A673 (cell line): ENCODE data around the gene RPH3AL.

Source experiments
- EZH2 ChIP-seq: fragments of 200-600 bp; sonication (generic); IDR thresholded peaks from 2 replicates; pipeline ENCODE4 v1.6.1; 2017; ENCODE audit warnings: borderline replicate concordance, low read depth, mild to moderate bottlenecking, mixed read lengths, antibody characterized with exemption, low read length; ENCODE audit not compliant: poor library complexity, severe bottlenecking
- TF ChIP-seq, protein P1 (sequence below): fragments of 300-800, 200-600 bp; sonication (generic); conservative IDR thresholded peaks from 2 replicates; pipeline ENCODE4 v1.5.1; 2017; ENCODE audit warnings: low read depth, mild to moderate bottlenecking, antibody characterized with exemption, low read length, moderate library complexity, mixed read lengths

DNA sequence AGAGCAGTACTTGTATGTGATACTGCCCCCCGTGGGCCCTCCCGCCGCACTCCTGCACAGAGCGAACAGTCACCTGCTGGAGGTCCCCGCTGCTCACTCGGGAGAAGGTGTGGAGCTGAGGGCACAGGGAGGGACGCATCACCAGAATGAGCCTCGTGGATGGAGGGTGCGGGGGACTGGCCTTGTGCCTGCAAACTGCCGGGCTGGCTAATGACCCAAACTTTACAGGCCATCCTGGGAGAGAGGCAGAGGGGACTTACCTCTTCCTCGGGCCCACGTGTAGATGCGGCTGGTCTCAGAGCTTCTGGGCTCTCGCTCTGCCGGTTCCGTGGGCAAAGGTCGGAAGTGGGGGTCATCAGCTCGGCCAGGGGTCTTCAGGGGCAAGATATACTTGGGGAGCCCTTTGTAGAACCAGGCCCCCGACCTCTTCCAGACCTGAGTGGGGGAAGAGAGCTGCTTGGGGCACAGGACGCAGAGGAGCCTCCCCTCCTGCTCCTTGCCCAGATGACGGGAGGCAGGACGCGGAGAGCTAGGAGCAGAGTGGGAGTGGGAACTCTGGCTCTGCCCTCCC, 105.7 kb downstream of the RPH3AL start:
- TF ChIP-seq, protein P1, sequence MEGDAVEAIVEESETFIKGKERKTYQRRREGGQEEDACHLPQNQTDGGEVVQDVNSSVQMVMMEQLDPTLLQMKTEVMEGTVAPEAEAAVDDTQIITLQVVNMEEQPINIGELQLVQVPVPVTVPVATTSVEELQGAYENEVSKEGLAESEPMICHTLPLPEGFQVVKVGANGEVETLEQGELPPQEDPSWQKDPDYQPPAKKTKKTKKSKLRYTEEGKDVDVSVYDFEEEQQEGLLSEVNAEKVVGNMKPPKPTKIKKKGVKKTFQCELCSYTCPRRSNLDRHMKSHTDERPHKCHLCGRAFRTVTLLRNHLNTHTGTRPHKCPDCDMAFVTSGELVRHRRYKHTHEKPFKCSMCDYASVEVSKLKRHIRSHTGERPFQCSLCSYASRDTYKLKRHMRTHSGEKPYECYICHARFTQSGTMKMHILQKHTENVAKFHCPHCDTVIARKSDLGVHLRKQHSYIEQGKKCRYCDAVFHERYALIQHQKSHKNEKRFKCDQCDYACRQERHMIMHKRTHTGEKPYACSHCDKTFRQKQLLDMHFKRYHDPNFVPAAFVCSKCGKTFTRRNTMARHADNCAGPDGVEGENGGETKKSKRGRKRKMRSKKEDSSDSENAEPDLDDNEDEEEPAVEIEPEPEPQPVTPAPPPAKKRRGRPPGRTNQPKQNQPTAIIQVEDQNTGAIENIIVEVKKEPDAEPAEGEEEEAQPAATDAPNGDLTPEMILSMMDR = no peak
- no peak for TF ChIP-seq EZH2
